Stimulated activated CD8-positive, alpha-beta memory T cell treated with anti-CD3 and anti-CD28 coated beads, Interleukin-15, amount 100 ng/mL, for 4 hours (primary cell): ENCODE measurements around the gene IGFL4.

Experiments
- DNase-seq, 2 donors: peaks; one replicate each; pipeline ENCODE4 v3.0.0-alpha.2; 2020; ENCODE audit warnings: low read depth in 2 of 2

IGFL4 gene

GRCh38 chr19:46020819-46021125 is 20.0 kb downstream of the IGFL4 start:
- no peak for DNase-seq

GRCh38 chr19:46019270-46019669 is 21.5 kb downstream of the IGFL4 start:
- DNase-seq = no peak

- no peak for DNase-seq
These were observed 22.0 kb downstream of the IGFL4 start for GRCh38 chr19:46018729-46019251.

- DNase-seq = no peak
These were observed 22.7 kb downstream of the IGFL4 start for GRCh38 chr19:46017874-46018675.

GRCh38 chr19:46017095-46017429 is 23.7 kb downstream of the IGFL4 start:
- no peak for DNase-seq

GRCh38 chr19:46016426-46017094 is 24.2 kb downstream of the IGFL4 start:
- peak; percentile 54 to 60 for DNase-seq

- DNase-seq = peak in 1 of 2 donors; percentile 23
These were observed 24.9 kb downstream of the IGFL4 start for GRCh38 chr19:46015687-46016425.

- peak in 1 of 2 donors; percentile 29 for DNase-seq
These were observed 25.7 kb downstream of the IGFL4 start for GRCh38 chr19:46014941-46015686.

GRCh38 chr19:46014534-46014933 is 26.3 kb downstream of the IGFL4 start:
- no peak for DNase-seq

- DNase-seq = peak in 1 of 2 donors; percentile 27
These were observed 31.0 kb downstream of the IGFL4 start for GRCh38 chr19:46009530-46010510.

GRCh38 chr19:46006411-46006810 is 34.4 kb downstream of the IGFL4 start:
- no peak for DNase-seq

- no peak for DNase-seq
These were observed 38.0 kb downstream of the IGFL4 start for GRCh38 chr19:46002678-46003275.

- DNase-seq = peak; percentile 57 to 65
These were observed 40.1 kb downstream of the IGFL4 start for GRCh38 chr19:46000491-46001246.

- no peak for DNase-seq
These were observed 41.1 kb downstream of the IGFL4 start for GRCh38 chr19:45999653-46000121.

GRCh38 chr19:45998834-45999233 is 42.0 kb downstream of the IGFL4 start:
- no peak for DNase-seq

GRCh38 chr19:45996933-45997332 is 43.9 kb downstream of the IGFL4 start:
- DNase-seq = no peak

GRCh38 chr19:45995715-45996385 is 45.0 kb downstream of the IGFL4 start:
- no peak for DNase-seq

GRCh38 chr19:45994998-45995714 is 45.6 kb downstream of the IGFL4 start, which contains the start of gene CCDC61:
TSS of gene CCDC61 (plus strand) at chr19:45995467. CDS start at chr19:46003019, 7,552 bp downstream.
- peak; percentile 84 to 93 for DNase-seq
